ENCODE measurements around the gene STAP2.

DNA sequence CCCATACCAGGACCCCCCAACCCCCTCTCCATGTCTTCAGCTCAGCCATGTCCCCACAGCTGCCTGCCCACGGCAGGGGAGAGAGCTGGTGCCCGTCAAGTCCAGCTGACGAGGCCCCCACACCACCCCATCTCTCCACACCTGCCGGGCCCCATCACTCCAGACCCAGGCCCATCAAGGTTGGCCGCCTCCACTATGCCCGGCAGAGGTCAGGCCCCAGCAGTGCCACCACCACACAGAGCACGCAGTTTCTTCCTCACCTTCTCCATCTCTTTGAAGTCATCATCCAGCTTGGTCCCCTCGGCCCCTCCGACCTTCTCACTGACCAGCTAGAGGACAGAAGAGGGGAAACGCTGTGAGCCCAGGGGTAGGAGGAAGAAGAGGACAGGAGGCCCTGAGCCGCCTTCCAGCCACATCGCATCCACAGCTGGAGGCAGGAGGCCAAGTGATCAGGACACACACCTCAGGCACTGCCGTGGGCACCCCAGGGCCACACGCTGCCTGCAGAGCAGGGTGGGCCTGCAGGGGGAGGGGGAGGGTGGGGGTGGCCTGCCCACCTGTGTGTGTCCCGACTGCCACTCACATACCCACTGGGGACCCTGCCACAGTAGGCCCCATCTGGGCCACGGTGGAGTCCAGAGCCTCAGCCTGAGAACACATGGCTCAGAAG, 28.2 kb upstream of the STAP2 start:
- no peak for TF ChIP-seq POLR2AphosphoS5 (IDR thresholded peaks at IDR 0.05)
- TF ChIP-seq, protein P1, sequence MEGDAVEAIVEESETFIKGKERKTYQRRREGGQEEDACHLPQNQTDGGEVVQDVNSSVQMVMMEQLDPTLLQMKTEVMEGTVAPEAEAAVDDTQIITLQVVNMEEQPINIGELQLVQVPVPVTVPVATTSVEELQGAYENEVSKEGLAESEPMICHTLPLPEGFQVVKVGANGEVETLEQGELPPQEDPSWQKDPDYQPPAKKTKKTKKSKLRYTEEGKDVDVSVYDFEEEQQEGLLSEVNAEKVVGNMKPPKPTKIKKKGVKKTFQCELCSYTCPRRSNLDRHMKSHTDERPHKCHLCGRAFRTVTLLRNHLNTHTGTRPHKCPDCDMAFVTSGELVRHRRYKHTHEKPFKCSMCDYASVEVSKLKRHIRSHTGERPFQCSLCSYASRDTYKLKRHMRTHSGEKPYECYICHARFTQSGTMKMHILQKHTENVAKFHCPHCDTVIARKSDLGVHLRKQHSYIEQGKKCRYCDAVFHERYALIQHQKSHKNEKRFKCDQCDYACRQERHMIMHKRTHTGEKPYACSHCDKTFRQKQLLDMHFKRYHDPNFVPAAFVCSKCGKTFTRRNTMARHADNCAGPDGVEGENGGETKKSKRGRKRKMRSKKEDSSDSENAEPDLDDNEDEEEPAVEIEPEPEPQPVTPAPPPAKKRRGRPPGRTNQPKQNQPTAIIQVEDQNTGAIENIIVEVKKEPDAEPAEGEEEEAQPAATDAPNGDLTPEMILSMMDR (IDR thresholded peaks at IDR 0.05), result no peak

Data from suprapubic skin (tissue), 3 donors.